ENCODE data around the gene TPST2.

Gene TPST2

DNA sequence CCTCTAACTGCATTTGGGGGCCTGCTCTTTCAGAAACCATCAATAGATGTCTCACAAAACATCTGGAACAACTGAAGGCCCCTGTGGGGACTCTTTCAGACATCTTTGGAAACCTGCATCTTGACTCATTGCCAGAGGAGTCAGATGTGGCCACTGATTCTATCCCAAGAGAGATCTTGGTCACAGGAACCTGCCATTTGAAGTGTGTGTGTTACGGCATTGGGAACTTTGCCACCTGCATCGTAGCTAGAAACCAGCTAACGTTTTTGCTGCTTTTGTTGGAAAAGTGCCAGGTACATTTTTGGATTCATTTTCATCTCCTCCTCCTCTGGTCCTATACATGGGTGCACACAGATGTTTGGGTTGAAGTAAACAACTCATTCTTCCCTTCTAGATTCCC, 101.9 kb downstream of the TPST2 start:
- DNase-seq, result no peak

DNA sequence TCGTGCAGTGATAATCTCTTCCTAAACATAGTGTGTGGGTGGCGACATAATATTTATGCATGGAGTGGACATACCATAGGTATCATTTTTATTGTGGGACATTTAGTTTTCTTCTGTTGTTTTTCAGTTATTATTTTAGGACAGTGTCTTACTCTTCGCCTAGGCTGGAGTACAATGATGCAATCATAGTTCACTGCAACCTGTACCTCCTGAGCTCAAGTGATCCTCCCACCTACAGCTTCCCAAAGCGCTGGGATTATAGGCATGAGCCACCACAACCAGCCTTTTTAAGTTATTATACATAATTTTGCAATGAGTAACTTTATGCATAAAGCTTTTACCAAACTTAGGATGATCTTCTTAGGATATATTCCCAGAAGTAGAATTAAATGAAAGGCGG, 103.5 kb downstream of the TPST2 start:
- DNase-seq, result no peak

DNA sequence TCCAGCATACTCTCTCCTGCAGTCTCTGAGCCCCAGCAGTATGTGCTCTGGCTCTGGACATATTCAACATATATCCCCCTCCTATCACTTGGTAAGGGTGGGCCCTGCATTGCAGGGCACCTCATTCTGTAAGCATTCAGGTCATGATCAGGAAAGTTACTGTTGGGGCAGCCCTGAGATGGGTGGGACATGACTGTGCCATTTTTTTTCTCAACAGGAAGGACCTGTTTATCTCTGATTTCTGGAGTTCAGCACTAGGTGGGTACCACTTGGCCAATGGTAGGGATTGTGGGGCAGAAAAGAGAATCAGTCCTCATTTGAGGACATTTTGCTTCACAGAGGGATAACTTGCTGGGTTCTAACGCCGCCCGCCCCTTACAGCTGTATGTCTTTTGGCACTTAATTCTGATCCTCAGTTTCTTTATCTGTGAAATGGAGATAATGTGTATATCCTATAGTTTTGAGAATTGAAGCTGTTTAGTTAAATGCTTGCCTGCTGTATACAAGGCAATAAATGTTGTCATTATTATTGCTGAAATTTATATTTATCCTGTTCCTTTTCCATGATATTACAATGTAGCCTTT, 104.0 kb downstream of the TPST2 start:
- DNase-seq, result no peak

DNA sequence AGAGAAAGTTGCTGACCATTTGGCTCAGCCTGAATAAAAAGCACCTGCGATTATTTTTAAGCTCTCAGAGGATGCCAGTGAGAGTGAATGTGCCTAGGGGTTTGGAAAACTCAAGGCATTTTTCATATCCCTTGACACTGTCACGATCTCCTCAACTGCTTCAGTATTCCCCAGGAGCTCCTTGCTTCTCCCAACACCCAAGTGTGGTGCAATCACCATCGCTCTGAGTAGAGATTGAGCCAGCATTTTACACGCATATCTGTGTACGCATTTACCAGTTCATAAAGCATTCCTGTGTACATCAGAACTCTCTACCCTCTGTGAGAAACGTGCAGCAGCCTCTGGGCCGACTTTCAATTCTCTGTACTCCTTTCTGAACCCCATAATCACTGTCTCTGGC, 104.9 kb downstream of the TPST2 start:
- DNase-seq, result no peak

DNA sequence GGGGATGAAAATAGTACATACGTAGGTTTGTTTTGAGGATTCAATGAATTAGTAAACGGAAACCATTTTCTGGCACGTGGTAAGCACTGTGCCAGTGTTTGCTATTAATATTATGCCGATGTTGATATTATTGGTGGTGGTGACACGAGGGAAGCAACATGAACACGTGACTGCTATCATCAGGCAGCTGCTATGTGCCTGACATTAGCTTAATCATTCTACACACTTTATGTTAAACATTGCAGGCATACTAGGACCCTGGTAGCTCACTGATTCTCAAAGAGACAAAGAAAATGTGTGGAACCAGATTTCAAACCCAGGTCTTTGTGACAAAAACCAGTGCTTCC, 105.6 kb downstream of the TPST2 start:
- peak in 2 of 3 donors; percentile 18 to 24 for DNase-seq

DNA sequence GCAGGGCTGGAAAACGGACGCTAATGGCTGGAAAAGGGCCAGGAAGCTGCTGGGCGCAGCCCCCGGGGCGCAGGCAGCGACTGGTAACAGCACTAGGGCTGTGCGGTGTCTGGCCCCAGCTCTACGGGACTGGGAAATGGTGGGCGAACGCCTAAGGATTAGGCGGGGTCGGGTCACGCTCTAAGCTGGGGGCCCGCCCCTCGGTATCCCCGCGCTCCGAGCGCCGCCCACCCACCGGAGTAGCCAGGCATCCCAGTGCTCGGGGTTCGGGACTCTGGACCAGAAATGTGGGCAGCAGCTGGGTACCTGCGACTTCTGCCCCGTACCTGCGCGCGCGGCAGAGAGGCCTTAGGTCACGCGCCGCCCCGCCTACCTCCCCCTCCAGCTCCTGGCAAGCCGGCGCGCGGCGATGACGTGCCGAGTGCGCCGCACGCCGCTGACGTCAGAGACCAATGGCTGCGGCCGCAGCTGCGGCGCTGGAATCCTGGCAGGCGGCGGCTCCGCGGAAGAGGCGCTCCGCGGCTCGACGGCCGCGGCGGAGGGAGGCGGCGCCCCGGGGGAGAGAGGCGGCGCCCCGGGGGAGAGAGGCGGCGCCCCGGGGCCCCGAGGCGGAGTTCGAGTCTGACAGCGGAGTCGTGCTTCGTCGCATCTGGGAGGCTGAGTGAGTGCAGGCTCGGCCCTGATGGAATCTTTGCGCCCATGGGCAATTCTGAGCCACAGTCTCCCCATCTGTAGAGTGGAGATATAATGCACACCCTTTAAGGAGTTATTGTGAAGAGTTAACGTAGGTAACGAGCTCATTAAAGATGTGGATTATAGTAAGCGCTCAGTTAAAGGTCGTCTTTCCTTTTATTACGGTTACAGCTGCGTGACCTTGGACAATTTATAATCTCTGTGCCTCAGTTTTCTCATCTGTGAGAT, 106.2 kb downstream of the TPST2 start, which contains the start of the genes HPS4 and SRRD:
Gene HPS4, minus strand, starts transcription at position 345 of the 921 bp plus-strand sequence. CDS start 2,021 bp downstream, outside the sequence.
Gene SRRD, plus strand, starts transcription at position 439 of the 921 bp plus-strand sequence. Its CDS starts 14 bp downstream, at position 453.
- DNase-seq, result peak; percentile 91 to 96 (median 95)

DNA sequence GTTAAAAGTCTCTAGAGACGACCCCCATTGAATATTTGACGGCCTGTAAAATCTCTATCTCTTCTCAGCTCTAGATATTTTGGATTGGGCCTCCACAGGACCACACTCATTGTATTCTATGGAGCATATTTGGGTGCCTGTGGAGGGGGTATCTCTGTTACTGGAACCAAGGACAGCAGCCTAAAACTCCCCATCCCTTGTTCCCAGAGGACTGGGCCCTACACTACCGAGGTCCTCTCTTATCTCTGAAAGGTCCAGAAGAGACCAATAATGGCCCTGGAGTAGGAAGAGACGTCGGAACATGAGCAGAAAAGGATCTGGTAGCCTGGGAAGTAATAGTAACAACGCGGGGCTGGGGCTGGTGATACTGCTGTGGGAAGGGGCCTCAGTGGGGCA, 106.9 kb downstream of the TPST2 start:
- no peak for DNase-seq

DNA sequence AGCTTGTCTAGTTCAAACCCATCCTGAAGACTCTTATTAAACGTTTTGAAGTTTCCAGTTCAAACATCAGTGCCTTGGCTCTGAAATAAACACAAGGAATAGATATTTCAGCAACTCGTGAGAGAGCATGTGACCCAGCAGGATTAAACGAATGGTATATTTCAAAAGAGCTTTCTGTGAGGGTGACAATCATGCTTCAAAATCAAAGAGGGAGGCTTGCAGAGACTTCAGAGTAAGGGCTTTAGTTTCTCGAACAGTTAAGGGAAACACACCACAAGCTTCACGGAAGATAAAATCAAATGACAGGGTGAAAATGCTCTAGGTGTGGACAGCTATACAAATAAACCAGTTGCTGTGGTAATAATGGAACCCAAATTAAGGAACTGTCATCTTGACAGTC, 107.8 kb downstream of the TPST2 start:
- no peak for DNase-seq

DNA sequence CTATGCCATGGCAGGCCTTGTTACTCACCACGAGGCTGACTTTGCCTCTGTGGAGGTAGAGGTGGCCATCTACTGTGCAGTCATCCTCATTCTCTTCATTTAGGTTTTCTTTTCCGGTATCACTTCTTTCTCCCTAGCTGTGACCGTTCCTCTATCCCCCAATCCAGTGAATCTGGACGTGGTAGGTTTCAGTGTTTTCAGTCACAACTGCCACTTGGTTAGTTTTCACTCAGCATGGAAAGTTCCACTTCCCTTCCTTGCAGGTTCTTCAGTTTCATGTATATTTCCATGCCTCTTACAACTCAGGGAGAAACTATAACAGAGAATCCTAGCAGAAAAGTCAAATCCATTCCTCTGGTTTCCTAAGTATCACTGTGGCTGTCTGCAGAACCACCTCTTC, 108.2 kb downstream of the TPST2 start:
- no peak for DNase-seq

DNA sequence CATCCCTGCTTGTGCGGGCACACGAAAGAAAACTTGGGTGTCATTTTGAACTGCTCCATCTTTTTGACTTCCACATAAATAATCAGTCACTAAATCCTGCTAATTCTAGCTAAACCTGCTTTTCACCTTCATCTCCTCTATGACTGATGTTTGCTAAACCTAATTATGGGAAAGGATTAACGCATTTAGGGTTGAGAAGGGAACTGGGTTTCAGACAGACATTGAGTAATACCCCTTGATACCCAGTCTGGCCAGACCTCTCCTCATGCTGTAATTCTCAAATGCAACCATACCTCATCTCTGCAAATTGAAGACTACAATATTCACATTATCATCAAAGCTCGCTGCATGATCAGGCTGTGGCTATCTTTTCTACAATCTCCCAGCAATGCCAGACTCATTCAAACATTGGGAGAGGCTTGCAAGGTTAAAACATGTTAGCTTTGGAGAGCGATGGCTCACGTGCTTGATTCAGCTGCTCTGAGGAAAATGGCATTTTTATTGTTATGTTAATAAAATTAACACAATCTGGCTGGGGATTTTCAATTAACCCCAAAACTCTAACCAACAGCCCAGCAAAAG, 108.7 kb downstream of the TPST2 start:
- DNase-seq, result no peak

DNA sequence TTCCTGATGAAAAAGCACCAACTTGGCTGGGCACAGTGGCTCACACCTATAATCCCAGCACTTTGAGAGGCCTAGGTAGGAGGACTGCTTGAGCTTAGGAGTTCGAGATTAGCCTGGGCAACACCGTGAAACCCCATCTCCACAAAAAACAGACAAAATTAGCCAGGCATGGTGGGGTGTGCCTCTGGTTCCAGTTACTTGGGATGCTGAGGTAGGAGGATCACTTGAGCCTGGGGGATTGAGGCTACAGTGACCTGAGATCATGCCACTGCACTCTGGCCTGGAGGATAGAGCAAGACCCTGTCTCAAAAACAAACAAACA, 109.4 kb downstream of the TPST2 start:
- no peak for DNase-seq

DNA sequence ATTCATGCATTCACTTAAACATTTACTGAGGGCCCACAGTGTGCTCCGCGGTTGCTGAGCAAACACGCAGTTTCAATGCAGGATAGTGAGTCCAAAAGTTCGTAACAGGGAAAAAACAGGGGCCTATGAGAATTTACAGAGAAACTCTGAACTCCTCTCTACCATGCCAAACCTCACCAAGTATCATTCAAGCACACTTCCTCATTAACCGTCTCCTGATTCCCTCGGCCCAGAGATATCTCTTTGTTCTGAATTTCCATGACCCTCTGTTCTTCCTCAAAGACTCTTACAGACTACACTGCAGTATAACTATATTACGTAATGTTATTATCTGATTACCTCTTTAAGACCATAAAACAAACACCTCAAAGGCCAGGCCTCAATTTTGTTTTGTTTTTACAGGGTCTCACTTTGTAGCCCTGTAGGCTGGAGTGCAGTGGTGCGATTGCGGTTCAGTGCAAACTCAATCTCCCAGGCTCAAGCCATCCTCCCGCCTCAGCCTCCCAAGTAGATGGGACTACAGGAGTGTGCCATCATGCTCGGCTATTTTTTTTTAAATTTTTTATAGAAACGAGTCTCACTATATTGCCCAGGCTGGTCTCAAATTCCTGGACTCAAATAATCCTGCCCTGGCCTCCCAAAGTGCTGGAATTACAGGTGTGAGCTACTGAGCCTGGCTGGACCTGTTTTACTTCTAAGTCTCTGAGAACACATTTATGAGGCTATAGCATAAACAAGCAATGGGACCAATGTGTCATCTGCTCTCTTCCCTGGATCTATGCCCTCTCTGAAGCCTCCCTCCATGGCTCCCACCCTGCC, 109.9 kb downstream of the TPST2 start:
- peak; percentile 52 to 63 (median 62) for DNase-seq

DNA sequence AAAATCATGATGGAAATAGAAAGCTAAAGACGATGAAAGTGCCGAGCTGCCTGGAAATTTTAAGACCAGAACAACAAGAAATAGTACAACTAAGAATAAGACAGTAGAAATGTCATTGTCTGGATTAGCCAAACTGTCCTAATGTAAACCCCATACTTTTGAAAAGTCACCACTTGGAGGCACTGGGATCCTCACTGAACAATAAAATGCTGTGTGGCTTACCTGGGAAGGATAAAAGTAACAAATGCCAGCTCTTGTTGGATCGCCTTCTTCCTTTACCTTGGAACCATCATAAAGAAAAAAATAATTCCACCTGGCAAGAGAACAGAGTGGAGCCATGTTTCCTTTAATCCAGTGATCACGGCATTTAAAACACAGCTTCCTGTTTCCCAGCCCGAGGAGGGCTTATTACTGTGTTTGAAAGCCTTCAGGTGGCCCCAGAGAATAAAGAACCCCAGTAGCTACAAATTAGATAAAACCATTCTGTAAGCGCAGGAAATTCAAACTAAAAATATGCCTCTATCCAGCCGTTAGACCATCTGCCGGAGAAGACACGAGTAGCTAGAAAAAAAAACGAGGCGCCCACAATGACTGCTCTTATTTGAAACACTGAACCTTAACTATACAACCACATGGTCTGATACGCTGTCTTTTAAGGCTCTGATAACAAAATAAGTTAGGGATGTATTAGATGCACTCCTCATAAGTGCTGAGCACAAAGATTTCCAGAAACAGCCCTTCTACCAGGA, 110.7 kb downstream of the TPST2 start:
- DNase-seq, result peak in 2 of 3 donors; percentile 20

DNA sequence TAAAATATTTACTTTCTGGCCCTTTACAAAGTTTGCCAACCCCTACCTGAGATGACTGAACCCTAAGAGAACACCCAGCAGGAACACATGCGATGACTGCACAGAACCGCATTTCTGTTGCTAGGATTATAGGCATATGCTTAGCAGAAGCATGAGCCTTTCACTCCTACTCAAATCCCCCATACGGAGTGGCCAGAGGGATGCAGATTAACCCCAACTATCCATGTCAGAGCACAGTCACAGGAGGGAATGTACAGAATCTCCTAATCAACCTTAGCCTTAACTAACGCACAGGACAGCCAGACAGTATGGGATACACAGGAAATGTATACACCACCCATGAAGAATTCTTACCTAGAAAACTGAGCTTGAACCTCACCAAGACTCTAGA, 112.6 kb downstream of the TPST2 start:
- peak; percentile 31 to 51 (median 47) for DNase-seq

DNA sequence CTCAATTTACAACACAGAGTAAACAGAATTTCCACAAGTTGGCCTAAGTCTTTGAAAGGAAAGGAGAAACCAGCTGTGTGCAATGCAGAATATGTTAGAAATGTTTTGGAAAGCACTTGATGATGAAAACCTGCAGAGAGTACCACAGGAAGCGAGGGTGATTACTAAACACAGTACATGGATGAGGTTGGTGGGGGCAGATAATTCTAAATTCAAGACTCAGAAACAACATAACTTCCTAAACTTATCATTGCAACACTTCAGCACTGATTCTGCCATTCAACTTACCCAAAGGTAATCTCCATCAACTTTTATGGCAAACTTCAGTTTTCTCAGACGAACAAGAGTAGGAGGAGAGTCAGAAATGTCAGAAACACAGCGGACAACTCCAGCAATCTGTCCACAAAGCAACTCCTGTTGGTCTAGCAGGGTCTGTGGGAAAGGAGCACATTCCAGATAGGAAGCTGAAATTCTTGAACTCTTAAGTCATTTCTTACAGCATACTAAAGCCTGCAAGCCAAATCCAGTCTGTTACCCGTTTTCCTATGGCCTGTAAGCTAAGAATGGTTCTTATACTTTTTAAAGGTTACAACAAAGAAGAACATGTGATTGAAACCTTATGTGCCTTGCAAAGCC, 113.1 kb downstream of the TPST2 start:
- DNase-seq, result peak; percentile 45 to 70 (median 70)

DNA sequence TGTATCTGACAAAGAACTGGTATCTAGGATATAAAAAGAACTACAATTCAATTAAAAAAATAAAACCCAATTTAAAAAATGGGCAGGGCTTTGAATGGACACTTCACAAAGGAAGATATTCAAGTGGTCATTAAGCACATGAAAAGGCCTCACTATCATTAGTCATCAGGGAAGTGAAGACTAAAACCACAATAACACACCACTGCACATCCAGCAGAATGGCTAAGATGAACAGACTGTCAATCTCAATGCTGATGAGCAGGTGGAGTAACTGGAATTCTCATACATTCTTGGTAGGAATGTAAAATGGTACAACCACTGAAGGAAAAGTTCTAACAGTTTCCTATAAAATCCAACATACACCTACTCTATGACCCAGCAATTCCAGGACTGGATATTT, 115.2 kb downstream of the TPST2 start:
- DNase-seq, result peak; percentile 49 to 71 (median 68)

Data from suppressor macrophage treated with lipopolysaccharide for 1 hour (primary cell).